HepG2 (cell line): Measurements from ENCODE around the gene SRRM1. TPM values are rescaled to one million over a fixed set of nuclear protein-coding genes. Genes with fewer than 3 reads are reported as not detected.
A peak's percentile ranks its signal among the peaks of the same experiment; 100 is the strongest.

Experiments used
- CHD4 ChIP-seq: fragments of 200-600 bp; sonication (generic); IDR thresholded peaks from 2 replicates; pipeline ENCODE4 v1.7.0; 2017; ENCODE audit warnings: mild to moderate bottlenecking, low read length, borderline replicate concordance
- FLYWCH1 ChIP-seq: sonication (generic); formaldehyde crosslinking; IDR thresholded peaks from 2 replicates; pipeline ENCODE4 v1.8.1; 2023; ENCODE audit warnings: mild to moderate bottlenecking, missing genetic modification reagents
- HMG20A ChIP-seq: IDR thresholded peaks from 2 replicates; pipeline ENCODE4 v1.6.1; 2016; ENCODE audit warnings: borderline replicate concordance
- IRX3 ChIP-seq: sonication (generic); formaldehyde crosslinking; IDR thresholded peaks from 2 replicates; pipeline ENCODE4 v1.8.1; 2023; ENCODE audit warnings: mild to moderate bottlenecking, low read depth, missing genetic modification reagents, borderline replicate concordance
- MTF1 ChIP-seq: sonication (generic); formaldehyde crosslinking; IDR thresholded peaks from 2 replicates; pipeline ENCODE4 v1.5.0; 2020; ENCODE audit warnings: missing genetic modification reagents
- NBN ChIP-seq: fragments of 450-650 bp; conservative IDR thresholded peaks from 2 replicates; pipeline ENCODE4 v1.6.1; 2017
- PCBP2 ChIP-seq: fragments of 200-400 bp; formaldehyde crosslinking; optimal IDR thresholded peaks from 2 replicates; pipeline ENCODE3; 2018; ENCODE audit warnings: low read length, low read depth; ENCODE audit not compliant: poor library complexity, severe bottlenecking
- SPEN ChIP-seq: sonication (generic); formaldehyde crosslinking; IDR thresholded peaks from 2 replicates; pipeline ENCODE4 v1.5.1; 2020; ENCODE audit warnings: low read depth, mild to moderate bottlenecking, missing genetic modification reagents
- polyA plus RNA-seq, 8 experiments: library from polyadenylated mRNA; depleted of rRNA in 3 of 8; stranded (reverse) in 7 of 8; unstranded in 1 of 8; fragments of >200 nt; fragmentation: Illumina TruSeq in 4 of 8; extraction: Trizol in 4 of 8; gene quantifications; 2 replicates each; pipeline versions ENCODE4 v1.2.1 to v1.2.3, GENCODE V29; 2011 to 2016; ENCODE audit warnings: low read depth in 4 of 8, missing spikeins in 1 of 8, mixed read lengths in 1 of 8; ENCODE audit not compliant: insufficient read depth in 1 of 8
- total RNA-seq, 5 experiments: library from RNA; depleted of rRNA; stranded (reverse); fragments of >200 nt; fragmentation: Illumina TruSeq; extraction: Trizol; gene quantifications; 2 replicates each; pipeline ENCODE4 v1.2.3, GENCODE V29; 2016; ENCODE audit warnings: low read depth in 1 of 5
- TF ChIP-seq, protein P1 (sequence below): sonication (generic); formaldehyde crosslinking; IDR thresholded peaks from 2 replicates; pipeline ENCODE4 v1.4.0; 2020; ENCODE audit warnings: missing genetic modification reagents, low read depth, mild to moderate bottlenecking, borderline replicate concordance
- TF ChIP-seq, protein P2 (sequence below): sonication (generic); formaldehyde crosslinking; IDR thresholded peaks from 2 replicates; pipeline ENCODE4 v1.5.0; 2020; ENCODE audit warnings: mild to moderate bottlenecking, low read depth, missing genetic modification reagents, borderline replicate concordance
- TF ChIP-seq, protein P3 (sequence below): sonication (generic); formaldehyde crosslinking; IDR thresholded peaks from 2 replicates; pipeline ENCODE4 v1.5.0; 2020; ENCODE audit warnings: missing genetic modification reagents
- TF ChIP-seq, protein P4 (sequence below): IDR thresholded peaks from 2 replicates; pipeline ENCODE4 v1.6.1; 2016; ENCODE audit warnings: low read depth, borderline replicate concordance
- TF ChIP-seq, protein P5 (sequence below): sonication (generic); formaldehyde crosslinking; IDR thresholded peaks from 2 replicates; pipeline ENCODE4 v1.8.1; 2023; ENCODE audit warnings: missing genetic modification reagents, inconsistent platforms, borderline replicate concordance
- TF ChIP-seq, protein P6 (sequence below): sonication (generic); formaldehyde crosslinking; conservative IDR thresholded peaks from 2 replicates; pipeline ENCODE4 v1.8.0; 2022; ENCODE audit warnings: low read depth, missing genetic modification reagents
- TF ChIP-seq, protein P7 (sequence below), 2 experiments: sonication (generic) in 1 of 2; formaldehyde crosslinking in 1 of 2; IDR thresholded peaks; 2 replicates each; pipeline versions ENCODE4 v1.6.1 to v1.9.0; 2014 to 2022; ENCODE audit warnings: antibody characterized with exemption in 1 of 2, borderline replicate concordance in 1 of 2, inconsistent platforms in 1 of 2, low read depth in 1 of 2, missing genetic modification reagents in 1 of 2

SRRM1 gene
- total and polyA plus RNA-seq, 2 of the 13 experiments (the other 11 are each of a cell fraction or from before 2014, with no cell fraction given): 31.6 to 44.5 TPM

DNA sequence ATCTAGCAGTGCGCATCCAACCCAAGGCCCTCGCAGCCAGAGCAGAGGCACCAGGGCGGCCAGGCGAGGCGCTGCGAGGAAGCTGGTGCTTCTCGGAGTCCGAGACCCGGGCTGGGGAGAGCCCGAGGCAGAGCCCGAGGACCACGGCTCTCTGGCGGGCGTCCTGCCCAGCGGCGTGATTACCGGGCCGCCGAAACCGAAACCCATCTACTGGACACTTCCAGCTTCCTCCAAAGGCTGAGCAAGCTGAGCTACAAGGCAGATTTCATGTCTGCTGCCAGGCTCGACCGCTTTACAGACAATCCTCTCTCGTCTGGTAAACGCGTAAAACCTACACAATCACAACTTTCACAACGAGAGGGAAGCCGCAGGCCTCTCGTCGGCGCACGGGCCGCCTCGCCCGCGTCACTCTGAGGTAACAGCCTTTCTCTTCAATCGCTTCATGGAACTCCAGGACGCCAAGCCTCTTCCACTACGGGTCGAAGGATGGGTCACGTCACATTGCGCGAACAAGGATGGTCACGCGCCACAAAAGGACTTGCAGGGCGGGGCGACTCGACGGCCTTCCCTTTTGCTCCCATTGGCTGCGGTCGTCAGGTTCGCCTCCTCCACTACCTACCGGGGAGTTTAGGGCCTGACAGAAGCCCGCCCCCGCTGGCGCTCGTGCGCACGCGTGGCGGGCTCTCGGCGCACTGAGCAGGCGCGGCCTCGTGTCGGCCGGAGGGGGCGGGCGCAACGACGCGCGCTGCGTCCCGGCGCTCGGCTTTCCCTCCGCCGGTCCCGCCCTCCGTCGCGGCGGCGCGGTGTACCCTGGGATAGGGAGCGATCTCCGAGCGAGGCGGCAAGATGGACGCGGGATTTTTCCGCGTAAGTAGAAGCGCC, at the start of gene SRRM1 (continued):
- TF ChIP-seq, protein P1, sequence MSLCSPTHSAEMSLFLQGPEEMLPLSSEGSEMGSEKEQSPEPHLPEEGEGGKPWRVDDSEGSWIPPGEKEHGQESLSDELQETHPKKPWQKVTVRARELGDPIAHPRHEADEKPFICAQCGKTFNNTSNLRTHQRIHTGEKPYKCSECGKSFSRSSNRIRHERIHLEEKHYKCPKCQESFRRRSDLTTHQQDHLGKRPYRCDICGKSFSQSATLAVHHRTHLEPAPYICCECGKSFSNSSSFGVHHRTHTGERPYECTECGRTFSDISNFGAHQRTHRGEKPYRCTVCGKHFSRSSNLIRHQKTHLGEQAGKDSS: 0 out of 2 replicates have a peak, but pooled peaks have one; percentile 12
- TF ChIP-seq IRX3 (peak; percentile 86; the same call in 1 of the 2 replicates), SPEN (peak; percentile 82), PCBP2 (no peak), NBN (no peak), CHD4 (no peak), FLYWCH1 (CRISPR knock-in tag) (no peak), HMG20A (0 out of 2 replicates have a peak, but pooled peaks have one; percentile 15), MTF1 (CRISPR knock-in tag) (no peak)
- TF ChIP-seq, protein P2, sequence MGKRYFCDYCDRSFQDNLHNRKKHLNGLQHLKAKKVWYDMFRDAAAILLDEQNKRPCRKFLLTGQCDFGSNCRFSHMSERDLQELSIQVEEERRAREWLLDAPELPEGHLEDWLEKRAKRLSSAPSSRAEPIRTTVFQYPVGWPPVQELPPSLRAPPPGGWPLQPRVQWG (CRISPR knock-in tag): no peak
- TF ChIP-seq, protein P3, sequence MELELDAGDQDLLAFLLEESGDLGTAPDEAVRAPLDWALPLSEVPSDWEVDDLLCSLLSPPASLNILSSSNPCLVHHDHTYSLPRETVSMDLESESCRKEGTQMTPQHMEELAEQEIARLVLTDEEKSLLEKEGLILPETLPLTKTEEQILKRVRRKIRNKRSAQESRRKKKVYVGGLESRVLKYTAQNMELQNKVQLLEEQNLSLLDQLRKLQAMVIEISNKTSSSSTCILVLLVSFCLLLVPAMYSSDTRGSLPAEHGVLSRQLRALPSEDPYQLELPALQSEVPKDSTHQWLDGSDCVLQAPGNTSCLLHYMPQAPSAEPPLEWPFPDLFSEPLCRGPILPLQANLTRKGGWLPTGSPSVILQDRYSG (CRISPR knock-in tag): peak; percentile 44; the same call in 1 of the 2 replicates
- TF ChIP-seq, protein P4, sequence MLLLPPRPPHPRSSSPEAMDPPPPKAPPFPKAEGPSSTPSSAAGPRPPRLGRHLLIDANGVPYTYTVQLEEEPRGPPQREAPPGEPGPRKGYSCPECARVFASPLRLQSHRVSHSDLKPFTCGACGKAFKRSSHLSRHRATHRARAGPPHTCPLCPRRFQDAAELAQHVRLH (CRISPR knock-in tag): peak; percentile 77; the same call in 1 of the 2 replicates
- TF ChIP-seq, protein P5, sequence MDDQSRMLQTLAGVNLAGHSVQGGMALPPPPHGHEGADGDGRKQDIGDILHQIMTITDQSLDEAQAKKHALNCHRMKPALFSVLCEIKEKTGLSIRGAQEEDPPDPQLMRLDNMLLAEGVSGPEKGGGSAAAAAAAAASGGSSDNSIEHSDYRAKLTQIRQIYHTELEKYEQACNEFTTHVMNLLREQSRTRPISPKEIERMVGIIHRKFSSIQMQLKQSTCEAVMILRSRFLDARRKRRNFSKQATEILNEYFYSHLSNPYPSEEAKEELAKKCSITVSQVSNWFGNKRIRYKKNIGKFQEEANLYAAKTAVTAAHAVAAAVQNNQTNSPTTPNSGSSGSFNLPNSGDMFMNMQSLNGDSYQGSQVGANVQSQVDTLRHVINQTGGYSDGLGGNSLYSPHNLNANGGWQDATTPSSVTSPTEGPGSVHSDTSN (CRISPR knock-in tag): peak; percentile 76; the same call in 1 of the 2 replicates
- TF ChIP-seq, protein P6, sequence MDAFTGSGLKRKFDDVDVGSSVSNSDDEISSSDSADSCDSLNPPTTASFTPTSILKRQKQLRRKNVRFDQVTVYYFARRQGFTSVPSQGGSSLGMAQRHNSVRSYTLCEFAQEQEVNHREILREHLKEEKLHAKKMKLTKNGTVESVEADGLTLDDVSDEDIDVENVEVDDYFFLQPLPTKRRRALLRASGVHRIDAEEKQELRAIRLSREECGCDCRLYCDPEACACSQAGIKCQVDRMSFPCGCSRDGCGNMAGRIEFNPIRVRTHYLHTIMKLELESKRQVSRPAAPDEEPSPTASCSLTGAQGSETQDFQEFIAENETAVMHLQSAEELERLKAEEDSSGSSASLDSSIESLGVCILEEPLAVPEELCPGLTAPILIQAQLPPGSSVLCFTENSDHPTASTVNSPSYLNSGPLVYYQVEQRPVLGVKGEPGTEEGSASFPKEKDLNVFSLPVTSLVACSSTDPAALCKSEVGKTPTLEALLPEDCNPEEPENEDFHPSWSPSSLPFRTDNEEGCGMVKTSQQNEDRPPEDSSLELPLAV (CRISPR knock-in tag): no peak
- TF ChIP-seq, protein P7, sequence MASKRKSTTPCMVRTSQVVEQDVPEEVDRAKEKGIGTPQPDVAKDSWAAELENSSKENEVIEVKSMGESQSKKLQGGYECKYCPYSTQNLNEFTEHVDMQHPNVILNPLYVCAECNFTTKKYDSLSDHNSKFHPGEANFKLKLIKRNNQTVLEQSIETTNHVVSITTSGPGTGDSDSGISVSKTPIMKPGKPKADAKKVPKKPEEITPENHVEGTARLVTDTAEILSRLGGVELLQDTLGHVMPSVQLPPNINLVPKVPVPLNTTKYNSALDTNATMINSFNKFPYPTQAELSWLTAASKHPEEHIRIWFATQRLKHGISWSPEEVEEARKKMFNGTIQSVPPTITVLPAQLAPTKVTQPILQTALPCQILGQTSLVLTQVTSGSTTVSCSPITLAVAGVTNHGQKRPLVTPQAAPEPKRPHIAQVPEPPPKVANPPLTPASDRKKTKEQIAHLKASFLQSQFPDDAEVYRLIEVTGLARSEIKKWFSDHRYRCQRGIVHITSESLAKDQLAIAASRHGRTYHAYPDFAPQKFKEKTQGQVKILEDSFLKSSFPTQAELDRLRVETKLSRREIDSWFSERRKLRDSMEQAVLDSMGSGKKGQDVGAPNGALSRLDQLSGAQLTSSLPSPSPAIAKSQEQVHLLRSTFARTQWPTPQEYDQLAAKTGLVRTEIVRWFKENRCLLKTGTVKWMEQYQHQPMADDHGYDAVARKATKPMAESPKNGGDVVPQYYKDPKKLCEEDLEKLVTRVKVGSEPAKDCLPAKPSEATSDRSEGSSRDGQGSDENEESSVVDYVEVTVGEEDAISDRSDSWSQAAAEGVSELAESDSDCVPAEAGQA (IDR thresholded peaks at IDR 0.05; ENCODE audit: low read depth): peak; percentile 90
- TF ChIP-seq, protein P7 (CRISPR knock-in tag; IDR thresholded peaks at IDR 0.05; ENCODE audit: borderline replicate concordance): no peak
